H1 (cell line): ENCODE measurements around the gene FRMD4A. TPM values are rescaled to one million over a fixed set of nuclear protein-coding genes. Genes with fewer than 3 reads are reported as not detected.

Experiments
- CTCF ChIP-seq, 3 experiments: IDR thresholded peaks; 1 replicate in 2 of 3; 2 replicates in 1 of 3; pipeline versions ENCODE4 v1.5.1 to v1.6.1; 2011; ENCODE audit warnings: low read length in 3 of 3, mild to moderate bottlenecking in 3 of 3, inconsistent platforms in 2 of 3, low read depth in 1 of 3, moderate library complexity in 1 of 3; ENCODE audit not compliant: insufficient read depth in 1 of 3; ENCODE audit errors: control extremely low read depth in 1 of 3
- polyA plus RNA-seq, 7 experiments: library from polyadenylated mRNA; depleted of rRNA in 3 of 7; stranded (reverse) in 5 of 7; unstranded in 2 of 7; fragments of >200 nt in 5 of 7; fragments of 200-250 nt in 2 of 7; gene quantifications; 1 replicate in 5 of 7; 2 replicates in 1 of 7; 4 replicates in 1 of 7; pipeline versions ENCODE4 v1.2.1 to v1.2.3, GENCODE V29; 2011 to 2013; ENCODE audit warnings: missing spikeins in 2 of 7, mixed read lengths in 2 of 7
- total RNA-seq: library from RNA; stranded (reverse); fragmentation: NEBNext Ultra II Directional; extraction: Animal tissue kit (Norgen Biotek cat#: 25700); gene quantifications from 2 replicates; pipeline ENCODE4 v1.2.1, GENCODE V29; 2021

FRMD4A gene
- total and polyA plus RNA-seq, 2 of the 8 experiments (the other 6 are each of a cell fraction or from before 2014, with no cell fraction given), result 38.6 to 39.6 TPM

- TF ChIP-seq CTCF (IDR thresholded peaks at IDR 0.05; ENCODE audit: control extremely low read depth in 1 of 3, insufficient read depth in 1 of 3, low read depth in 1 of 3, low read length in 3 of 3), result no peak
Measured at GRCh38 chr10:13794992-13795612, 535.6 kb downstream of the FRMD4A start (continued).
